ENCODE measurements around the gene CYTH1. TPM values are rescaled to one million over a fixed set of nuclear protein-coding genes. Genes with fewer than 3 reads are reported as not detected.

Gene CYTH1
- total RNA-seq, 1 experiment from 2014 or later = 9.7 TPM

DNA sequence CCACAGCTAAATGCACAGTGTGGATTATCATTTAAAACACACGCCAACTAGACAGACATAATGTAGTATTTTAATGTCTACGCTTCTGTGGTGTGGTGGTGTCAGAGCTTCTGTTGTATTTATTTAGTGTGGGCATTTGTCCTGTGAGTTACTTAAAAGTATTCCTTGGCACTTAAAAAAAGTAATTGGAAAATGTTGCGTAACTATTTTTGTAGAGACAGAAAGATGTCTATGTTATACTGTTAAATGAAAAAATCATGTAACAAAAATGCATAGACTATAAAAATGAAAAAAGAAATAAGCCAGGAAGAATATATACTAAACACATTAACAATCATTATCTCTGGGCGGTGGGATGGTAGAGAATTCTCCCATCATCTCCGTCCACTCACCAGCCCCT, 39.2 kb downstream of the CYTH1 start:
- no peak overlapping the region for H3K4me2 ChIP-seq (ENCODE audit: insufficient read depth, insufficient read length, low read length)
- no peak overlapping the region for H3K18ac ChIP-seq (ENCODE audit: insufficient read length, low read depth, low read length)
- peaks cover 4% of the 10 kb centered on the region; the same call in 1 of the 2 replicates for H3K4me1 ChIP-seq (ENCODE audit: insufficient read depth, low read length)
- no peak overlapping the region for H2BK5ac ChIP-seq (ENCODE audit: insufficient read length, low read length)
- no peaks in the 10 kb centered on the region for H4K20me1 ChIP-seq (ENCODE audit: control insufficient read depth, insufficient read depth, insufficient read length)
- H3K79me2 ChIP-seq (ENCODE audit: insufficient read depth, low read length) = no peaks in the 10 kb centered on the region
- H3K56ac ChIP-seq (ENCODE audit: insufficient read length, low read depth, low read length) = no peak overlapping the region
- no peaks in the 10 kb centered on the region for H3K23me2 ChIP-seq (ENCODE audit: insufficient read length, low read depth, low read length, poor library complexity, severe bottlenecking)
- no peak overlapping the region for H4K5ac ChIP-seq (ENCODE audit: insufficient read length, low read depth, low read length)
- no CpG with 5 or more reads among the region's 5 CpGs for WGBS (ENCODE audit: extremely low coverage, insufficient read length, low lambda C conversion rate)
- H3K9me3 ChIP-seq (ENCODE audit: control insufficient read depth, low read depth, low read length) = no peaks in the 10 kb centered on the region
- no peak overlapping the region for H4K8ac ChIP-seq (replicated peaks; ENCODE audit: insufficient read length, low read depth, low read length)
- no peak overlapping the region for H3K27ac ChIP-seq (ENCODE audit: insufficient read length, low read depth, low read length)
- no peak overlapping the region for H3K14ac ChIP-seq (ENCODE audit: insufficient read depth, low read length)
- H2AFZ ChIP-seq (ENCODE audit: low read length) = no peak overlapping the region
- no peak for DNase-seq
- no peak overlapping the region for H3K4ac ChIP-seq (ENCODE audit: low read depth, low read length)
- Mint-ChIP-seq H3K36me3 (ENCODE audit: insufficient read depth in 1 of 3, low read depth in 3 of 3) (no peaks in the 10 kb centered on the region), H3K27ac (no peak overlapping the region), H3K27me3 (ENCODE audit: low read depth) (peaks cover 1% of the 10 kb centered on the region; the same call in 1 of the 2 replicates), H3K4me3 (no peak overlapping the region), H3K9me3 (no peaks in the 10 kb centered on the region), H3K4me1 (peaks cover 25 to 27% of the 10 kb centered on the region in 2 experiments)
- H2BK120ac ChIP-seq (ENCODE audit: low read depth, low read length, poor library complexity, severe bottlenecking) = no peak overlapping the region
- H4K91ac ChIP-seq (ENCODE audit: insufficient read length, low read depth, low read length) = no peak overlapping the region
- H3T11ph ChIP-seq (ENCODE audit: low read length) = no peak overlapping the region
- H3K27me3 ChIP-seq (ENCODE audit: insufficient read depth, low read length) = no peaks in the 10 kb centered on the region
- no peak overlapping the region for H2BK12ac ChIP-seq (ENCODE audit: insufficient read length, low read depth, low read length)
- H2BK20ac ChIP-seq (ENCODE audit: low read depth, low read length, poor library complexity, severe bottlenecking) = no peak overlapping the region
- no peak overlapping the region for H3K9ac ChIP-seq (ENCODE audit: extremely low read depth, insufficient read length, low read length)
- no peak overlapping the region for H3K23ac ChIP-seq (ENCODE audit: insufficient read length, low read depth, low read length)
- no peak overlapping the region for H2AK5ac ChIP-seq (ENCODE audit: insufficient read length, low read length)
- H3K79me1 ChIP-seq (ENCODE audit: insufficient read depth, low read depth, low read length, poor library complexity, severe bottlenecking) = no peaks in the 10 kb centered on the region
- no peak overlapping the region for H2BK15ac ChIP-seq (ENCODE audit: low read depth, low read length)
- TF ChIP-seq, protein P1, sequence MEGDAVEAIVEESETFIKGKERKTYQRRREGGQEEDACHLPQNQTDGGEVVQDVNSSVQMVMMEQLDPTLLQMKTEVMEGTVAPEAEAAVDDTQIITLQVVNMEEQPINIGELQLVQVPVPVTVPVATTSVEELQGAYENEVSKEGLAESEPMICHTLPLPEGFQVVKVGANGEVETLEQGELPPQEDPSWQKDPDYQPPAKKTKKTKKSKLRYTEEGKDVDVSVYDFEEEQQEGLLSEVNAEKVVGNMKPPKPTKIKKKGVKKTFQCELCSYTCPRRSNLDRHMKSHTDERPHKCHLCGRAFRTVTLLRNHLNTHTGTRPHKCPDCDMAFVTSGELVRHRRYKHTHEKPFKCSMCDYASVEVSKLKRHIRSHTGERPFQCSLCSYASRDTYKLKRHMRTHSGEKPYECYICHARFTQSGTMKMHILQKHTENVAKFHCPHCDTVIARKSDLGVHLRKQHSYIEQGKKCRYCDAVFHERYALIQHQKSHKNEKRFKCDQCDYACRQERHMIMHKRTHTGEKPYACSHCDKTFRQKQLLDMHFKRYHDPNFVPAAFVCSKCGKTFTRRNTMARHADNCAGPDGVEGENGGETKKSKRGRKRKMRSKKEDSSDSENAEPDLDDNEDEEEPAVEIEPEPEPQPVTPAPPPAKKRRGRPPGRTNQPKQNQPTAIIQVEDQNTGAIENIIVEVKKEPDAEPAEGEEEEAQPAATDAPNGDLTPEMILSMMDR (conservative IDR thresholded peaks at IDR 0.05) = no peak
